Aorta (tissue), 5 donors: ENCODE measurements around the gene NDRG3. TPM values are rescaled to one million over a fixed set of nuclear protein-coding genes. Genes with fewer than 3 reads are reported as not detected.
"Not testable (repeated sequence)": the region's sequence is repeated elsewhere in the genome, so short reads cannot be mapped to it uniquely, and the experiment has no call there.

Experiments
- ATAC-seq: fragments of 200-7000 bp; cut with Tn5 transposase; one replicate; pipeline ENCODE4 v1.9.1; 2022; ENCODE audit warnings: moderate library complexity; ENCODE audit not compliant: low FRiP score
- DNase-seq, 2 donors: peaks; one replicate each; pipeline ENCODE4 v3.0.0-alpha.2; 2020
- H3K27ac ChIP-seq, 2 donors: one replicate each; pipeline ENCODE4 v1.5.1; 2013; ENCODE audit warnings: low read length in 2 of 2, mild to moderate bottlenecking in 2 of 2, moderate library complexity in 2 of 2, control low read depth in 1 of 2, inconsistent platforms in 1 of 2, low read depth in 1 of 2
- H3K27me3 ChIP-seq, 2 donors: one replicate each; pipeline ENCODE4 v1.6.1; 2013; ENCODE audit warnings: control low read depth in 1 of 2, low read length in 1 of 2, mild to moderate bottlenecking in 1 of 2, moderate library complexity in 1 of 2; ENCODE audit not compliant: insufficient read depth in 2 of 2, control insufficient read depth in 1 of 2
- H3K36me3 ChIP-seq, 2 donors: one replicate each; pipeline ENCODE4 v1.6.1; 2013; ENCODE audit warnings: control low read depth in 1 of 2, low read length in 1 of 2, mild to moderate bottlenecking in 1 of 2; ENCODE audit not compliant: insufficient read depth in 2 of 2, control insufficient read depth in 1 of 2
- H3K4me1 ChIP-seq, 2 donors: one replicate each; pipeline ENCODE4 v1.6.1; 2013; ENCODE audit warnings: low read length in 2 of 2, control low read depth in 1 of 2, mild to moderate bottlenecking in 1 of 2, moderate library complexity in 1 of 2; ENCODE audit not compliant: insufficient read depth in 2 of 2, control insufficient read depth in 1 of 2
- H3K4me3 ChIP-seq, 2 donors: one replicate each; pipeline ENCODE4 v1.5.1; 2013; ENCODE audit warnings: low read length in 2 of 2, control low read depth in 1 of 2, mild to moderate bottlenecking in 1 of 2
- H3K9me3 ChIP-seq: one replicate; pipeline ENCODE4 v1.6.1; 2013; ENCODE audit warnings: mild to moderate bottlenecking, low read length; ENCODE audit not compliant: control insufficient read depth
- WGBS, 2 donors: extraction: QIAGEN DNeasy Blood & Tissue Kit; methylation state at CpG; one replicate each; pipeline ENCODE4 v1.1.7; 2013; 5-methylcytosine and 5-hydroxymethylcytosine counted together
- intact Hi-C, 2 donors: fragments of 100-400 bp; cut with DNase I; formaldehyde crosslinking; loops; one replicate each; pipeline versions ENCODE4 v1.14.2 to v1.15.0; 2022
- polyA plus RNA-seq, 2 donors: library from polyadenylated mRNA; stranded (reverse); fragments of 200-250 nt; gene quantifications; one replicate each; pipeline ENCODE4 v1.2.3, GENCODE V29; 2013
- total RNA-seq, 2 donors: library from RNA; stranded (reverse); fragmentation: NEBNext Ultra II Directional; extraction: Animal tissue kit (Norgen Biotek cat#: 25700); gene quantifications; one replicate each; pipeline ENCODE4 v1.2.1, GENCODE V29; 2021
- donor health status: healthy with polysubstance abuse.
- donor health status: Bipolar disorder and iron deficiency.
- donor health status: DM: no; HTN: no; CAD: no.
- donor health status: DM: no; HTN: no; CAD: no.
- donor health status: DM: yes; HTN: yes; CAD: no.

The NDRG3 gene
- total and polyA plus RNA-seq, 4 donors = 31.4 to 37.6 (median 33.8) TPM

DNA sequence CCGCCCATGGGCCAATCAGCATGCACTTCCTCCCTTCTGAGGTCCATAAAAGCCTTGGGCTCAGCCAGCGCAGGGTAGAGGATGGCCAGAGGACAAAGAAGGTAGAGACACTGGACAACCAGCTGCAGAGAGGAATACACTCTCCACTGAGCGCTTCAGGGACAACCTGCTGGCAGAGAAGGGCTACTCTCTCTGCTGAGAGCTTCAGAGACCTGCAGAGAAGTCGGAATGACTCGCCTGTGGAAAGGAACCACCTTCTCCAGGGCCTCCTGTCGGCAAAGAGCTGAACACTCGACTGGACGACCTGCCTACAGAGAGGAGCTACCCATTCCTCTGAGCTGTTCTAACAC lies 68.5 kb downstream of the NDRG3 start:
- Histone ChIP-seq H3K9me3 (no peaks in the 10 kb centered on the region), H3K27me3 (no peaks in the 10 kb centered on the region), H3K4me3 (no peak overlapping the region), H3K36me3 (peaks cover 0 to 7% of the 10 kb centered on the region in 2 donors), H3K4me1 (no peaks in the 10 kb centered on the region), H3K27ac (no peak overlapping the region)
- 90 to 96% methylated on average over 8 of the region's 8 CpGs for WGBS, 2 donors
- intact Hi-C loops = no loop called here
- ATAC-seq (no peak), DNase-seq (no peak)

DNA sequence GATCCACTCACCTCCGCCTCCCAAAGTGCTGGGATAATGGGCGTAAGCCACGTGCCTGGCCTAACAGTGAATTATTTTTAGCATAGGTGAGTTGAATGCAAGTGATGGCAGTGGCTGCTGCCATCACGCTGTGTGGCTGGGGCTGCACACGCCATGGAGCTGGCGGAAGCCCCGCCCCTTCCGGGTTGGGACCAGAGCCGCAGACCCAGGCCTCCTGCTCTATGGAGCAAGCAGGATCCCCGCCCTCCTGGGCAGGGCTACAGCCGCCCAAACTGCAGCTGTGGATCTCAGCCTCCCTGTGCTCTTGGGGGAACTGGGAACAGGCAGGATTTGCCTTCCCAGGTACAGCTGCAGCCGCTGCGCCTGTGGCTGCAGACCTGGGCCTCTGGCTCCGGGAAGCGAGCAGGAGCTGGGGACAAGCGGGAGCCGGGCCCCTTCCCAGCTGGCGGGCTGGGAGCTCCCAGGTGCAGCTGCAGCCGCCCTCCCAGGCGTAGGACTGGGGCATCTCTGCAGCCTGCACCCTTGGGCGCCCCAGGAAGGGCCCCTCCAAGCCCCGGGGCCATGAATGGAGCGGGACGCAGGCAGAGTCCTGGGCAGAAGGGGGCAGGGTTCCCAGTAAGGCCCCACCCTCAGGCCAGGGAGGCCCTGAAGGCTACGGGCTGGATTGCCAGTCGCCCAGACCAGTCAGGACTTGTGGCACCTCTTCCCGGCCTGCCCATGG lies 69.0 kb downstream of the NDRG3 start:
- WGBS, 2 donors = 96 to 97% methylated on average over 27 of the region's 27 CpGs
- intact Hi-C loops = no loop called here
- DNase-seq = no peak
- no peak for ATAC-seq
- Histone ChIP-seq H3K36me3 (peaks cover 0 to 5% of the 10 kb centered on the region in 2 donors), H3K4me1 (no peaks in the 10 kb centered on the region), H3K27ac (no peak overlapping the region), H3K9me3 (no peaks in the 10 kb centered on the region), H3K27me3 (no peaks in the 10 kb centered on the region), H3K4me3 (no peak overlapping the region)

DNA sequence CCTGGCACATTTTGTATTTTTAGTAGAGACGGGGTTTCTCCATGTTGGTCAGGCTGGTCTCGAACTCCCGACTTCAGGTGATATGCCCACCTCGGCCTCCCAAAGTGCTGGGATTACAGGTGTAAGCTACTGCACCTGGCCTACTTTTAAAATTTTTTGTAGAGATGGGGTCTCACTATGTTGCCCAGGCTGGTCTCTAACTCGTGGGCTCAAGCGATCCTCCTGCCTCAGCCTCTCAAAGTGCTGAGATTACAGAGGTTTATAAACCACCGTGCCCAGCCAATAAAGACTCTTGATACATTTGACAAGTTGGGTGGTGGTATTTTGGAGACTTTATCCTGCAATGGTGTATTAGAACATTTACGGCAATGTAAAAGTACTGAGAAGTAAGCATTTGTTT lies 70.3 kb downstream of the NDRG3 start:
- H3K27ac ChIP-seq, intact Hi-C loops, ATAC-seq, H3K9me3 ChIP-seq, H3K36me3 ChIP-seq, H3K4me1 ChIP-seq, H3K27me3 ChIP-seq, H3K4me3 ChIP-seq, DNase-seq: not testable (repeated sequence)
- WGBS, 2 donors = 95 to 98% methylated on average over 8 of the region's 8 CpGs

DNA sequence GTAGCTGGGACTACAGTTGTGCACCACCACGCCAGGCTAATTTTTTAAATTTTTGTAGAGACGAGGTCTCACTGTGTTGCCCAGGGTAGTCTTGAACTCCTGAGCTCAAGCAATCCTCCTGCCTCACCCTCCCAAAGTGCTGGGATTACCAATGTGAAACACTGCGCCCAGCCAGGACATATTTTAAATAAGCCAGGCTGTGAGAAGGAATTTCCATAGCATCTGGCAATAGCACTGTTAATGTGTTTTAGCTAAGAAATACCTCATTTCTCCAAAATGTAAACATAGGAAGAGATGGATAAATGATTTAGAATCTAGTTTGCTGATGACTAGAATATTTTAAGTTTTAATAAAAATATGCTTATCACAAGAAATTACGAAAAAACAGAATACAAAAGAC lies 72.9 kb downstream of the NDRG3 start:
- H3K4me1 ChIP-seq = no peaks in the 10 kb centered on the region
- no peaks in the 10 kb centered on the region for H3K9me3 ChIP-seq
- no peak overlapping the region for H3K4me3 ChIP-seq
- WGBS, 2 donors = 71 to 75% methylated on average over 4 of the region's 4 CpGs
- no peak for DNase-seq
- ATAC-seq = no peak
- H3K27ac ChIP-seq = no peak overlapping the region
- peaks cover 0 to 4% of the 10 kb centered on the region in 2 donors for H3K36me3 ChIP-seq
- no peaks in the 10 kb centered on the region for H3K27me3 ChIP-seq
- intact Hi-C loops = no loop called here

DNA sequence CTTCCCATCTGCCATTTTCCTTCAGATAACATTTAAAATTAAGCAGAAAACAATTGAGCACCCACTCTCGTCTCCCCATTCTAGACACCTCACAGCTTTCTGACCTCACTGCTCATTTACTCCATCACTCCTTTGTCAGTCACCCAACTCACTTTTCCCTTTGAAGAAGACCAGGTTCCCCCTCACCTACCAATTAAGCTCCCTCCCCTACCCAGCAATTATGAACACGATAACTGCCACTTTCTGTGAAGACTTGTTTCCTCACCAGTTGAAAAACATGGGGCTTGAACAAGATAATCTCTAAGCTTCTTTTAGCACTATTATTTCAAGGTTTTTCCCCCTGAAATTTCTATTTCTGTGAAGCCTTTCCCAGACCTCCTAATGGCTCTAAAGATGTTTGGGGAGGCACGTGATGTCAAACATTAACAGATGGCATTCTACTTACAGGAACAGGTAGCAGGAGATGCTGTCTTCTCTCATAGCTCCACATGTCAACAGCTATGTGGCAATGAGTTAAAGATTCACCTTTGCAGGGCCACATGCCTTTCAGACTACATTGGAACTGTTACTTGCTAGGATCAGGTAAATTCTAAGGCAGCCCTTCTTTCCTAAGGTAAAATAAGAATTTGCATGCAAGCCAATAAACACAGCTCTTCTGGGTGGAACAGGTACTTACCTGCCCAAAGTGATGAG lies 75.1 kb downstream of the NDRG3 start:
- peaks cover 2 to 3% of the 10 kb centered on the region in 2 donors for H3K36me3 ChIP-seq
- DNase-seq (no peak), ATAC-seq (no peak)
- no peaks in the 10 kb centered on the region for H3K4me1 ChIP-seq
- no peaks in the 10 kb centered on the region for H3K9me3 ChIP-seq
- WGBS, 2 donors = 92 to 93% methylated on average over 3 of the region's 3 CpGs
- intact Hi-C loops = no loop called here
- no peaks in the 10 kb centered on the region for H3K27me3 ChIP-seq
- H3K27ac ChIP-seq = no peak overlapping the region
- no peak overlapping the region for H3K4me3 ChIP-seq

DNA sequence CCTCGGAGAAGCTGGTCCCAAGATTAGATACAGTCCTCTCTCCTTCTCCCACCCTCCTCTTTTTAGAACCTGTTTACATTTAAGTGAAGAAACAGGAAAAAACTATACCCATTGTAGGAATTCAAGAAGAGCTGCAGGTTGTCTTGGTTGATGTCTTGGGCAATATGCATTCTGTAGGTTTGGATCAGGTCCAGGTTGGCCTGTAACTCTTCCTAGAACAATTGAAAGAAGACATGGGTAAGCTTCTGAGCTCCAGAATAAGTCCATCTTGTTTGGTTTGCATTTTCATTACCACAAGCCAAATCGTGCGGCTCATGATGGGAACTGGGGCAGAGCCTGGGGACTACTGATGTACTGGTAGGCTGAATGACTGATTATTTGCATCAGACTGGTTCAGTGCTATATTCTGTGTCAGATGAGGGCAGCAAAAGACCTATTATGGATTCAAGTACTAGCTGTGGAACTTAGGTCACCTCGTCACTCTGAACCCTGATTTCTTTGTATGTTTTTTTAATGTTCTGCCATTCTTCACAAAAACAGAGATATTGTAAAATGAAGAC lies 79.6 kb downstream of the NDRG3 start:
- Histone ChIP-seq H3K4me3 (no peak overlapping the region), H3K27me3 (no peaks in the 10 kb centered on the region), H3K9me3 (no peaks in the 10 kb centered on the region), H3K36me3 (peaks cover 3 to 8% of the 10 kb centered on the region in 2 donors), H3K4me1 (no peaks in the 10 kb centered on the region), H3K27ac (no peak overlapping the region)
- WGBS, 2 donors = 45 to 49% methylated on average over 4 of the region's 4 CpGs
- intact Hi-C loops = no loop called here
- DNase-seq = no peak
- ATAC-seq = no peak

DNA sequence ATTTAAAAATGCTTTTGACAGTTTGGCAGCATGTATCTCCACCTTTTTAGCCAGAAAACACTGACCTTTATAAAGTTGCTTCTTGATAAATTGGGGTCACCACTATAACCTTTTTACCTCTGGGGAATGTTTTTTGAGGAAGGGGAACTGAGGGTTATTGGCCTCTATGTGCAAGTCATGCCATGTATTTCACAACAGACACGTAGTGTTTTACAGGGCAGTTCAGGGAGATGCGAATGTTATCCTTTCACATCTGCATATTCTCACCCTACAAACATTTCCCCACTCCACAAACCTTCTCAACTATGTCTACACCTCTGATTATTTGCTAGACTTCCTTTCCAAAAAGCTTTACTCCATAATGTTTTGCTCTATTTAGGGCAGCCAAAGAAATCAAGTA lies 82.9 kb downstream of the NDRG3 start:
- no peak overlapping the region for H3K4me3 ChIP-seq
- intact Hi-C loops = loop anchor here (5.0 kb wide), 2 partner anchors 89 to 219 kb away; no protein-coding TSS in a partner anchor
- ATAC-seq (no peak), DNase-seq (no peak)
- H3K27ac ChIP-seq = no peak overlapping the region
- no peaks in the 10 kb centered on the region for H3K4me1 ChIP-seq
- H3K36me3 ChIP-seq = peaks cover 3 to 6% of the 10 kb centered on the region in 2 donors
- WGBS, 2 donors = 62 to 71% methylated on average over 2 of the region's 2 CpGs
- H3K27me3 ChIP-seq = no peaks in the 10 kb centered on the region
- no peaks in the 10 kb centered on the region for H3K9me3 ChIP-seq

DNA sequence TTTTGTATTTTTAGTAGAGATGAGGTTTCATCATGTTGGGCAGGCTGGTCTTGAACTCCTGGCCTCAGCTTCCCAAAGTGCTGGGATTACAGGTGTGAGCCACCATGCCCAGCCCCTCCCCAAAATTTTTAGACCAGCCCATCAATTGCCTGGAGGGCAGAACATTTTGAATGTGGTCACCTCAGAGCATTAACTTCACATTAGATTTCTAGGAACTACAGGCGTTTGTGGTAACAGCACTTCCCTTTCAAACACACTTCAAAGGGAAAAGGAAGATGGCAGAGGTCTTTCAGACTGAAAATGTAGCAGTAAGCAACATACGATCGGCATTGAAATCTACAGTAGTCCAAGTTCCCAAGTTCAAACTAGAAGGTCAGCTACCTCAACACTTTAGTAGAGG lies 87.6 kb downstream of the NDRG3 start:
- WGBS, 2 donors = 82 to 86% methylated on average over 3 of the region's 3 CpGs
- intact Hi-C loops = no loop called here
- peaks cover 0 to 9% of the 10 kb centered on the region in 2 donors for H3K36me3 ChIP-seq
- no peak overlapping the region for H3K27ac ChIP-seq
- H3K9me3 ChIP-seq = no peaks in the 10 kb centered on the region
- no peaks in the 10 kb centered on the region for H3K27me3 ChIP-seq
- H3K4me3 ChIP-seq = no peak overlapping the region
- ATAC-seq (no peak), DNase-seq (no peak)
- H3K4me1 ChIP-seq = no peaks in the 10 kb centered on the region

DNA sequence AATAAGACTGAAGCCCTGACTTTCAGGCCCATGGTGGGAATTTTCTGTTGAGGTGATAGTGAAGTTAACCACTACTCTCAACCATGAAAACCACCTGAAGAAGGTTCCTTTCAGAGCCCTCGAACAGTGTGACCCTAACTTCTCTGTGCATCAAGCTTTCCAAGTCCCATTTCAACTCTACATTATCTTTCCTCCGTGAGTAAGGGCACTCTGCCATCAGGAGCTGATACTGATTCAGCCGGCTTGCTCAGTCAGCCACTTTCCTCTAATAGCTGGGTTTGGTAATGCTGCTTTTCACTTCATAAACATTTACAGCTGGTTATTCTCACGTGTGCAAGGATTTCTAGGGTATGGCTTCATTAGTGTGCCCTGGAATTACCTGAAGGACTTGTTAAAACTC lies 89.2 kb downstream of the NDRG3 start:
- no peak overlapping the region for H3K27ac ChIP-seq
- no peaks in the 10 kb centered on the region for H3K27me3 ChIP-seq
- intact Hi-C loops = no loop called here
- DNase-seq (no peak), ATAC-seq (no peak)
- peaks cover 0 to 7% of the 10 kb centered on the region in 2 donors for H3K36me3 ChIP-seq
- H3K4me1 ChIP-seq = no peaks in the 10 kb centered on the region
- H3K4me3 ChIP-seq = no peak overlapping the region
- H3K9me3 ChIP-seq = no peaks in the 10 kb centered on the region
- WGBS, 2 donors = 39 to 51% methylated on average over 4 of the region's 4 CpGs
